GM12892 (cell line): ENCODE measurements around the gene NTRK1.

ENCODE experiments used
- POLR2A ChIP-seq: IDR thresholded peaks from 2 replicates; pipeline ENCODE4 v1.6.1; 2011; ENCODE audit warnings: low read depth, low read length, control low read depth
- POLR2AphosphoS5 ChIP-seq: IDR thresholded peaks from 2 replicates; pipeline ENCODE4 v1.6.1; 2011; ENCODE audit warnings: low read depth, low read length, control low read depth

GRCh38 chr1:156930483-156930882, 69.8 kb downstream of the NTRK1 start:
- TF ChIP-seq POLR2A (no peak), POLR2AphosphoS5 (no peak)
